NCI-H1092 treated with DMSO at 0.1 percent for 48 hours (cell line): ENCODE results near the gene POLR2E.
A peak's percentile ranks its signal among the peaks of the same experiment; 100 is the strongest.

Source experiments
- DNase-seq: peaks from one replicate; lab custom pipeline; 2025; lab: John Stamatoyannopoulos, UW

The POLR2E gene

GRCh38 chr19:1093811-1094553, 1.2 kb downstream of the POLR2E start:
- no peak for DNase-seq

- no peak for DNase-seq
These were observed 1.8 kb downstream of the POLR2E start for GRCh38 chr19:1093330-1093729.

GRCh38 chr19:1091544-1092175, 3.5 kb downstream of the POLR2E start:
- DNase-seq = no peak

- DNase-seq = no peak
These were observed 4.2 kb downstream of the POLR2E start for GRCh38 chr19:1090731-1091543.

- DNase-seq = no peak
These were observed 5.3 kb downstream of the POLR2E start for GRCh38 chr19:1089891-1090290.

- DNase-seq = no peak
These were observed 5.9 kb downstream of the POLR2E start for GRCh38 chr19:1089126-1089771.

GRCh38 chr19:1088416-1089010, 6.7 kb downstream of the POLR2E start:
- no peak for DNase-seq

- DNase-seq = no peak
These were observed 7.3 kb downstream of the POLR2E start for GRCh38 chr19:1087813-1088415.

GRCh38 chr19:1086613-1087012, 8.6 kb downstream of the POLR2E start:
- DNase-seq = no peak

- no peak for DNase-seq
These were observed 9.3 kb downstream of the POLR2E start for GRCh38 chr19:1085676-1086442.

GRCh38 chr19:1085053-1085658, 10.0 kb downstream of the POLR2E start:
- DNase-seq = no peak

GRCh38 chr19:1084024-1084868, 10.9 kb downstream of the POLR2E start:
- no peak for DNase-seq

GRCh38 chr19:1082928-1083816, 12.0 kb downstream of the POLR2E start:
- DNase-seq = no peak

GRCh38 chr19:1082165-1082927, 12.8 kb downstream of the POLR2E start:
- DNase-seq = peak; percentile 54

GRCh38 chr19:1081301-1082164, 13.6 kb downstream of the POLR2E start:
- peak; percentile 18 for DNase-seq

GRCh38 chr19:1080360-1081161, 14.6 kb downstream of the POLR2E start:
- no peak for DNase-seq
